GM19438 (cell line): ENCODE measurements around the gene TRIP13.
"Not testable (repeated sequence)": the region's sequence is repeated elsewhere in the genome, so short reads cannot be mapped to it uniquely, and the experiment has no call there.

Source experiments
- ATAC-seq: cut with Tn5 transposase; IDR thresholded peaks from one replicate; pipeline ENCODE4 v1.9.1; 2021; ENCODE audit warnings: low read depth; ENCODE audit not compliant: unreplicated experiment

Gene TRIP13, protein sequence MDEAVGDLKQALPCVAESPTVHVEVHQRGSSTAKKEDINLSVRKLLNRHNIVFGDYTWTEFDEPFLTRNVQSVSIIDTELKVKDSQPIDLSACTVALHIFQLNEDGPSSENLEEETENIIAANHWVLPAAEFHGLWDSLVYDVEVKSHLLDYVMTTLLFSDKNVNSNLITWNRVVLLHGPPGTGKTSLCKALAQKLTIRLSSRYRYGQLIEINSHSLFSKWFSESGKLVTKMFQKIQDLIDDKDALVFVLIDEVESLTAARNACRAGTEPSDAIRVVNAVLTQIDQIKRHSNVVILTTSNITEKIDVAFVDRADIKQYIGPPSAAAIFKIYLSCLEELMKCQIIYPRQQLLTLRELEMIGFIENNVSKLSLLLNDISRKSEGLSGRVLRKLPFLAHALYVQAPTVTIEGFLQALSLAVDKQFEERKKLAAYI

DNA sequence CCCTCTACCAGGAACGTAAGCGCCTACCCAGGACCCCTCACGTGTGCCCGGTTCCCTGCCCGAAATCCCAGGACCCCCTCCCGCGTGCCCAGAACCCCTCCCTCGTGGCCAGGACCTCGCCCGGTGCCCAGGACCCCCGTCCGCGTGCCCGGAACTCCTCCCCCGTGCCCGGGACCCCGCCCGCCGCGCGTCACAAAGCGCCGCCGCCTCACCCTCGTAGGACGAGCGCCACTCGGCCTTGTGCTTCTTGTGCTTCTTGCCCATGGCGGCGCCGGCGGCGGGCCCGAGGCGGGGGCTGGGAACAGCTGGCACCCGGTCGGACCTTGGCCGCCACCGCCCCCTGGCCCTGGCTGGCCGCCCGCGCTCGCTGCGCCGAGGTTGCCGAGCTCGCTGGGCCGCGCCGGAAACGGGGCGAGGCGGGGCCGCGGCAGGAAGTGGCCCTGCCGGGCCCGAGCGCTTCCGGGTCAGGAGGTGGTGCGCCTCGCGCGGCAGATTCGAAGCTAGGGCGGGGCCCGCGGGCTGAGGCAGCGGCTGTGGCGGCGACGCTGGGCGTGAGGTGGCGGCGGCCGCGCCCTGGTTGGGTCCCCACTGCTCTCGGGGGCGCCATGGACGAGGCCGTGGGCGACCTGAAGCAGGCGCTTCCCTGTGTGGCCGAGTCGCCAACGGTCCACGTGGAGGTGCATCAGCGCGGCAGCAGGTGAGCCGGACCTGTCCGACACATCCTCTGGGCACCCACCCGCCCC lies at the start of gene TRIP13, which contains the start of gene BRD9:
TSS of gene TRIP13 (plus strand) at position 491 of the 743 bp plus-strand sequence. CDS start at position 606, 115 bp downstream.
TSS of gene BRD9 (minus strand) at position 408 of the 743 bp plus-strand sequence. CDS start at position 264, 144 bp downstream.
- ATAC-seq, result peak; percentile 91

DNA sequence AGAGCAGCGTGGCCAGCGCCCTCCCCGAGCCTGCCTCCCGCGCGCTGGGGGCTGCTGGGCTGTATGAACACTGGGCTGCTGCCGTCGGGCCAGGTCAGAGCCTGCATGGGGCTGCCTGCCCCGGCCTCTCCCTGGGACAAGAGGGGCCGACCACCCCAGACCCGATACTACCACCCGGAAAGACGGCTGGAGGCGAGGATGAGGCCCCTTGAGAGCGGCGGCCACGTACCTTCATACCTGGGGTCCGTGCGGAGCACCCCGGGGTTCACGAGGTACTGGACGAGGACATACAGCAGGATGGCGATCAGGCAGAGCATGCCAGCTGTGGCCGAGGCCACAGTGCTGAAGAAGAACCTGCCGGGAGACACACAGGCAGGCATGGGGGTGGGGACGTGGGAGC lies 49.3 kb upstream of the TRIP13 start:
- not testable (repeated sequence) for ATAC-seq

DNA sequence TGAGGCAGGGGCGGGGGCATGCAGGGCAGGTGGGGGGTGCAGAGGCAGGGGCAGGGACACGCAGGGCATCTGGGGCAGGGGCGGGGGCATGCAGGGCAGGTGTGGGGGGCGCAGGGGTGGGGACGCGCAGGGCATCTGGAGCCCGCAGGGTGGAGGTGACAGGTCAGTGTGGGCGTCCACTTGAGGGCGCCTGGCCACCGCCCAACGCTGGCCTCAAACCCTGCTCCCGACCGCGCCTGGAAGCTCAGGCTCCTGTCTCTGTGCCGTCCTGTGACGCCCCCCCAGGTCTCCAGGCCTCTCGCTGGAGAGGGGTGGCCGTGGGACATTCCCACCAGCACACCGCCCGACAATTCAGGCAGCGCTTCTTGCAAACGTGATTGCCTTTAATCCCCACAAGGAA lies 48.8 kb upstream of the TRIP13 start:
- ATAC-seq, result not testable (repeated sequence)

DNA sequence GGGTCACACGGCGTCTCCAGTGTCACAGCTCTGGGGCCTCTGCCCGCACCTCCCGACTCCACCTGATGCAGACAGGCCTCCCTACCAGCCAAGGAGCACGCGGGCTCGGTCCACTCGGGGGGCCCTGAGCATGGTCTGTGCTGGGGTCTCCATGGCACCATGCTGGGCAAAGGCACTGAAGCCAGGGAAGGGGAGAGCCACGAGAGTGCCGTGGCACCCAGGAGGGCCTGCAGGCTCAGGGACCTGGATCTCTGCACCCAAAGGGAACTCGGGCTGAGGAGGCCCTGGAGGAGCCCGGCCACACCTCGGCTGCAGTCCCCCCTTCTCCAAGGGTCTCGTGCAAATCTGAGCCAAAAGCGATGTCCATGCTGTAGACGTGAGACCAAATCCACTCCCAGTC lies 48.3 kb upstream of the TRIP13 start:
- ATAC-seq, result not testable (repeated sequence)

DNA sequence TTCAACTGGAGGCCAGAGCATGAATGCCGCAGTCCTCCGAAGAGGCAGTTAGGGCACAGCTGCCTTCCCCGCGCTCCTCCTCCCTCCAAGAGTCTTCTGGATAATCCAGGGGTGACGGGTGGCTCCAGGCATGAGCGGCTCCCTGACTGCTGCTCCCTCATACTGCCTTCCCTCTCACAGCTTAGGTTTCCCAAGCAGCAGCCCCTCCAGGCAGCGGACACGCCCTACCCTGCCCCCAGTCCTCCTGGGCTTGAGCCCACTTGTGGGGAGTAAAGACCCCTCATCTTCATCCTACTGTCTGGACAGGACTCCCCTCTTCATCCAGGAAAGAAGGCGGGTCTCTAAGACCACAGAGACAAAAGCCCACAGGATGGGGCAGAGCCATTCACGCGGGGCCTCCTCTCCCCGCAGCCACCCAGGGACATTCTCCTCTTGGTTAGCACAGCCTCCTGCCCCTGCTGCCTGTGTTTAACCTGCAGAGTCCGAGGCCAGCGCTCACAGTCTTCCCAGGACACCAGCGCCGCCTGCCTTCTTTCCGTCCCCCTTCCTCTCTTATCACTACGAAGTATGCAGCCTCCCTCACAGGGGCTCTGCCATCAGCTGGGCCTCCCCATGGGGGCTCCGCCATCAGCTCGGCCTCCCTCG lies 47.5 kb upstream of the TRIP13 start:
- not testable (repeated sequence) for ATAC-seq

DNA sequence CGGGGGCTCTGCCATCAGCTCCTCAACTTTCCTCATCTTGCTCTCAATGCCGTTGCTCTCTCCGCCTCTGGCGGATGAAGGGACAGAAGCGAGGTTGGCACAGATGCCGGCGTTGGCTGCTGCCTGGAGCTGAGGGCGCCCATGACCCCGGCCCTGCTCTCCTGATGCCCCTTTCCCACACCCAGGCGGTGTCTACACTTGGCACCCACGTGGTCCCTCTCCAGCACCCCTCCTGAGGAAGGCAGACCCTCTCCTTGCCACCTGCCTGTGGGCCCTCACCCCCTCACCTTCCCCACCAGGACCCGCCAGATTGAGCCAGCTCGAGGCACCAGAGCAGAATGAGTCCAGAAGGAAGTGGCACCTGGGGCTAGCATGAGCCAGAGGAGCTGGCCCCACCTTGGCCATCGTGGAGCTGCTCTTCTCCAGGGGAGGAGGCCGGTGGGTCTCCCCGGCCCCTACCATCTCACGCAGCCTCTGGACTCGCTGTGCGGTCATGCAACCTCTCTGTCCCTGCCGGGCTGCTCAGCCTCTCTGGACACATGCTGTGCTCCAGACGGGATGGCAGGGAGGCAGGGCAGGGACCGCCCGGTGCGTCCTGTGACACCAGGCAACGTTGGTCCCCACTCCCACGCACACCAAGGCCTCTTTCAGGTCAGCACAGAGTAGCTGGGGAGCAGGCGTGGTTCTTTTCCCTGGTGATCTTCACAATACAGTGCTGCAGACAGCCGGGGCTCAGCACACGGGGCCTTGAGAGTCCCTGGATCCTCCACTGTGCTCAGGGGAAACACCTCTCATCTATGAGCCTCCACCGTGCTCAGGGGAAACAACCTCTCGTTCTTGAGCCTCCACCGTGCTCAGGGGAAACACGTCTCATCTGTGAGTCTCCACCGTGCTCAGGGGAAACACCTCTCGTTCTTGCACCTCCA lies 46.7 kb upstream of the TRIP13 start:
- not testable (repeated sequence) for ATAC-seq

DNA sequence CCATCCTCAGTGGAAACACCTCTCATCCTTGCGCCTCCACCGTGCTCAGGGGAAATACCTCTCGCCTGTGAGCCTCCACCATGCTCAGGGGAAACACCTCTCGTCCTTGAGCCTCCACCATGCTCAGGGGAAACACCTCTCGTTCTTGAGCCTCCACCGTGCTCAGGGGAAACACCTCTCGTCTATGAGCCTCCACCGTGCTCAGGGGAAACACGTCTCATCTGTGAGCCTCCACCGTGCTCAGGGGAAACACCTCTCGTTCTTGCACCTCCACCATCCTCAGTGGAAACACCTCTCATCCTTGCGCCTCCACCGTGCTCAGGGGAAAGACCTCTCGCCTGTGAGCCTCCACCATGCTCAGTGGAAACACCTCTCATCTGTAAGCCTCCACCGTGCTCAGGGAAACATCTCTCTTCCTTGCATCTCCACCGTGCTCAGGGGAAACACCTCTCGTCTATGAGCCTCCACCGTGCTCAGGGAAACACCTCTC lies 46.0 kb upstream of the TRIP13 start:
- ATAC-seq, result not testable (repeated sequence)

DNA sequence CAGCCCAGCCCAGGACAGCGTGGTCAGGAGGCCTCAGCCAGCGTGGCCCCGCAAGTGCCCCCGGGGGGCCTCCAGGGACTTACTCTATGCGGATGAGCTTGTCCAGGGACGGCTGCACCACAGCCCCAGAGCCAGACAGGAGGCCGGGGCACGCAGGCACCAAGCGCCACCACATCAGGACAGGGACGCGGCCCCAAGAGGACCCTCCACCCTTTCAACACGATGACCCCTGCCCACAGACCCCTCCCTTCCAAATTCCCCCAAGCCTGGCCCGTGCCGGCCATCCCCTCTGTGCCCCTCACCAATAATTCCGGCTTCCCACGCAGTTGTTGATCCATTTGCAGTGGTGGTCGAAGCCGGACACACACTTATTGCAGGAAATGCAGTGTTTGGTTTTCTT lies 45.5 kb upstream of the TRIP13 start:
- not testable (repeated sequence) for ATAC-seq

DNA sequence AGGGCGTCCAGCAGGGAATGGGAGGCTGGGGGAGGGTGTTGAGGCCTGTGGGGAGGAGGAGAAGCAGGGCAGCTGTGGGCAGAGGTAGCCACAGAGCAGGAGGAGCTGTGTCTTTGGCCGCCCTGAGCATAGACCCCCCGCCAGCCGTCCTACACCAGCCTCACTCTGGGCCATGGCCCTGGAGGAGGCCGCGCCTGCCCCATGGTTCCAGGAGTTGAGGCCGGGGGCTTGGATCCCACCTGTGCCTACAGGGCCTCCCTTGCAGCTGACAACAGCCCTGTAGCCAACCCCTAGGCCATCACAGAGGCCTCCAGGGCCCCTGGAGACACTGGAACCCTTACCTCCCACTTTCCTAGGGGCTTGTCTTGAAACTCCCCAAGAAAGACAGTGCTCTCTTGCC lies 44.9 kb upstream of the TRIP13 start:
- ATAC-seq, result not testable (repeated sequence)

DNA sequence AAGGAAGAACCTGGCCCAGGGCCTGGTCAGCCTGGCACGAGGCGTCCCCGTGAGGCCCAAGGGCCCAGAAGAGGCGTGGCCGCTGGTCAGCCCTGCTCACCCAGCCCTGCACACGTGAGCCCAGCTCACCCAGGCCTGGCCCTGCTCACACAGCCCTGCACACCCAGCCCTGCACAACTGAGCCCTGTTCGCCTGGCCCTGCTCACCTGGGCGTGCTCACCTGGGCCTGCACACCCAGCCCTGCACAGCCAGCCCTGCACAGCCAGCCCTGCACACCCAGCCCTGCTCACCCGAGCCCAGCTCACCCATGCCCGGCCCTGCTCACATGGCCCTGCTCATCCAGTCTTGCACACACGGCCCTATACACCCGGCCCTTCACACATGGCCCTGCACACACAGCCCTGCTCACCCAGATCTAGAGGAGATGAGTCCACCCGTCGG lies 44.0 kb upstream of the TRIP13 start:
- no peak for ATAC-seq

DNA sequence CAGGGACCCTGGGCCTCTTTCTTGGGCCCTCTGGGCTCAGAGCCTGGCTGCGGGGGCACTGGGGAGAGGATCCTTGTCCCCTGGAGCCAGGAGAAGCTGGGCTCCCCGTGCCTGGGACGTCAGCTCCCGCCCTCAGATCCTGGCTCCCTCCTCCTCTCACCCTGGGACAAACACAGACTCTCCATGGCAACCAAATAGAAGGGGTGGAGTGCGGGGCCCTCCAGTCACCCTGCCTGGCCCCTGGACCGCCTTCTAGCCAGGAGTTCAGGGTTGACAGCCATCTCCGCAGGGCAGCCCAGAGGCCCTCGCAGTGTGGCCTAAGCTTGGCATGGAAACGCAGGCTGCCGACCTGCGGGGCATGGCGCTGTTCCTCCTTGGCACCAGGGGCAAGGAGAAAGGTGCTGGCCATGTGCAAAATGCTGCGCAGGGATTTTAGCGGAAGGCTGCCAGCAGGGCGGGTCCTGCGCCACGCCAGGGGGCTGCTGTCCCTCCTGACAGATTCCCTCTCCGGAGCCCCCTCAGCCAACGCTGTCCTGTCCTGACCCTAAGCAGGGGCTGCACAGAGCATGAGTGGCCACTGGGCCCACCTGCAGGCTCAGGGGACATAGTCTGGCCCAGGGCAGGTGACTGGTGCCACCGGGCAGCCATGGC lies 42.9 kb upstream of the TRIP13 start:
- ATAC-seq, result no peak

DNA sequence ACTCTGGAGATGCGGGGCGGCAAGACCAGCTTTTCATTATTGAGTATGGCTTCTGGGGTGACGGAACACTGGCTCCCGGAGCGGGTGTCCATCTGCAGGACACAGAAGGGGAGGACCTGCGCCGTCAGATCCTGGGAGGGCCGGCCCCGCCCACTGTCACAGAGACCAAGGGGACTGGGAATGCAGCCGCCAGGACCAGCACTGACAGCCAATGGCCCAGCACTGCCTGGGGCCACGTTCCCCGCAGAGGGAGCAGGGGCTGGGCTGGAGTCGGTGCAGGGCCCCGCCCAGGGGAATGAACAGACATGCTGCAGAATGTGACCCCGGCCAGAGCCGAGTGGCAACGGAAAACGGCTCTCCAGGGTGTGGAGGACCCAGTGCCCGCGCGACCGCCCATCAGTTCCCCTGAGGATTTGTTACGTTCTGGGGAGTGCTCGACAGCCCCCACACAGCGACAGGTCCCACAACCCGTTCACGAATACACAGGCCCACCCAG lies 42.1 kb upstream of the TRIP13 start, which contains the start of gene ZDHHC11:
TSS of gene ZDHHC11 (minus strand) at position 476 of the 496 bp plus-strand sequence. CDS start at position 92, 384 bp downstream.
- ATAC-seq, result no peak

DNA sequence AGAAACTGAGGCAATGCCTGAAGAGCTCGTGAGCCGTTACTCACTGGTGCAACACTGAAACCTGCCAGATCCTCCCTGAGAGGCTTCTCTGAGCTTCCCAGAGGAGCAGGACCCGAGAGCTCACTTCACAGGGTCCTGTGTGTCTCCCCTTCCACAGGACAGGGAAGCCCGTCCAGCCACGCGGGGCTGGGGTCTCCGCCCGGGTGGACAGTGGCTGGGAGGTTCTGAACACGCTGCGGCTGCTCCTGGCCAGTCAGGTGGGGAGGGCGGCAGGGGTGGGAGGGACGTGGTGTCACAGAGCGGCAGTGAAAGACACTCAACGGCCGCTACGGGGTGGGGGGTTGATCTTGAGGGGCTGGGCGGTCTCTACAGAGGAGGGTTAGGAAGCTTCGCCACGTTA lies 41.6 kb upstream of the TRIP13 start:
- no peak for ATAC-seq

DNA sequence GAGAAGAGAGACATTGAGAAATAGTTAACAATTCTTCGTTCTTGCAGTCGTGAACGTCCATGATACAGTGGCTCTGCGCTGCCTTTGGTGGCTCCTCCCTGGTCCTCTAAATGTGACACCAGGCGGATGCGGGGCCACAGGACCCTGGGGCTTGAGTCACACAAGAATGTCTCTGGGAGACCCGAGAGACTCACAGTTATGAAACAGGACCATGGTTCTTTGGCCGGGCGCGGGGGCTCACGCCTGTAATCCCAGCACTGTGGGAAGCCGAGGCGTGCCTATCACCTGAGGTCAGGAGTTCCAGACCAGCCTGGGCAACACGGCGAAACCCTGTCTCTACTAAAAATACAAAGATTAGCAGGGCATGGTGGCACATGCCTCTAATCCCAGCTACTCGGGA lies 41.1 kb upstream of the TRIP13 start:
- ATAC-seq, result no peak

DNA sequence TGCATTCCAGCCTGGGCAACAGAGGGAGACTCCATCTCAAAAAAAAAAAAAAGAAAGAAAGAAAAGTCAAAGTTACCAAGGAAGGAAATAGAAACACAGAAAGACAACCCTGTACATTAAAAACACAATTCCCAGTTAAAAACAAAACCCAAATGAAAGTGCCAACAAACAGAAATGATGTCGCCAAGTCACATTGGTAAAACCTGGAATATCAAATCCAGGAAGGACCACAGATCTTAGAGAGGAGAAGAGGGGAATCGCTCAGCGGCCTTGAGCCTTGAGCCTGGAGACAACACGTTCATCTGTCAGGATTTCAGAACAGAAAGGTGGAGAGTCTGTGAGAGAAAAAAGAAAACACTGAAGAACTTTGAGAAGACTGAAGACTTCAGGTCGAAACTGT lies 40.7 kb upstream of the TRIP13 start:
- ATAC-seq, result no peak

DNA sequence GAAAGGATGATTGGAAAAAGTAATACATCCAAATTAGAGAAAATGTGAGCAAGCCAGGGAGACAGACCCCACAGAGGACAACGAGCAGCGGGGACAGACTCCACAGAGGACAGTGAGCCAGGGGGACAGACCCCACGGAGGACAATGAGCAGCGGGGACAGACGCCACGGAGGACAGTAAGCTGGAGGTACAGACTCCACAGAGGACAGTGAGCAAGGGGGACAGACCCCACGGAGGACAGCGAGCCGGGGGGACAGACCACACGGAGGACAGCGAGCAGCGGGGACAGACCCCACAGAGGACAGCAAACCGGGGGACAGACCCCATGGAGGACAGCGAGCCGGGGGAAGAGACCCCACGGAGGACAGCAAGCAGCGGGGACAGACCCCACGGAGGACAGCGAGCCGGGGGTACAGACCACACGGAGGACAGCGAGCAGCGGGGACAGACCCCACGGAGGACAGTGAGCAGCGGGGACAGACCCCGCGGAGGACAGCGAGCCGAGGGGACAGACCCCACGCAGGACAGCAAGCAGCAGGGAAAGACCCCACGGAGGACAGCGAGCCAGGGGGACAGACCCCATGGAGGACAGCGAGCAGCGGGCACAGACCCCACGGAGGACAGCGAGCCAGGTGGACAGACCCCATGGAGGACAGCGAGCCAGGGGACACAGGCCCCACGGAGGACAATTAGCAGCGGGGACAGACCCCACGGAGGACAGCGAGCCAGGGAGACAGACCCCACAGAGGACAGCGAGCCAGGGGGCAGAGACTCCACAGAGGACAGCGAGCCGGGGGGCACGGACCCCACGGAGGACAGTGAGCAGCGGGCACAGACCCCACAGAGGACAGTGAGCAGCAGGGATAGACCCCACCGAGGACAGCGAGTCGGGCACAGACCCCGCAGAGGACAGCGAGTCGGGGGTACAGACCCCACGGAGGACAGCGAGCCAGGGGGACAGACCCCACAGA lies 40.0 kb upstream of the TRIP13 start:
- no peak for ATAC-seq

DNA sequence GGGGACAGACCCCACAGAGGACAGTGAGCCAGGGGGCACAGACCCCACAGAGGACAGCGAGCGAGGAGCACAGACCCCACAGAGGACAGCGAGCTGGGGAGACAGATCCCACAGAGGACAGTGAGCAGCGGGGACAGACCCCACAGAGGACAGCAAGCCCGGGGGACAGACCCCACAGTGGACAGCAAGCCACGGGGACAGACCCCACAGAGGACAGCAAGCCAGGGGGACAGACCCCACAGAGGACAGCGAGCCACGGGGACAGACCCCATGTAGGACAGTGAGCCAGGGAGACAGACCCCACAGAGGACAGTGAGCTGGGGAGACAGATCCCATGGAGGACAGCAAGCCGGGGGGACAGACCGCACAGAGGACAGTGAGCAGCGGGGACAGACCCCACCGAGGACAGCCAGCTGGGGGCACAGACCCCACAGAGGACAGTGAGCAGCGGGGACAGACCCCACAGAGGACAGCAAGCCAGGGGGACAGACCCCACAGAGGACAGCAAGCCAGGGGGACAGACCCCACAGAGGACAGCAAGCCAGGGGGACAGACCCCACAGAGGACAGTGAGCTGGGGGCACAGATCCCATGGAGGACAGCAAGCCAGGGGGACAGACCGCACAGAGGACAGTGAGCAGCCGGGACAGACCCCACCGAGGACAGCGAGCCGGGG lies 39.1 kb upstream of the TRIP13 start:
- ATAC-seq, result not testable (repeated sequence)
